RWPE2 (cell line): Measurements from ENCODE around the gene GJA3.

Experiments used
- ATAC-seq: fragments of 200-7000 bp; cut with Tn5 transposase; 3 replicates; pipeline ENCODE4 v1.9.1; 2021; ENCODE audit warnings: low read depth
- DNase-seq: peaks from one replicate; pipeline ENCODE4 v3.0.0-alpha.2; 2020; ENCODE audit warnings: low spot score
- H3K27ac ChIP-seq: fragments of 450-650 bp; 2 replicates; pipeline ENCODE4 v1.5.1; 2017; ENCODE audit warnings: mild to moderate bottlenecking; ENCODE audit not compliant: poor library complexity, severe bottlenecking
- H3K27me3 ChIP-seq: fragments of 250-450 bp; sonication (Bioruptor Pico); 2 replicates; pipeline ENCODE4 v1.5.1; 2021; ENCODE audit warnings: mild to moderate bottlenecking, moderate library complexity; ENCODE audit not compliant: insufficient read depth, poor library complexity, severe bottlenecking
- H3K36me3 ChIP-seq: fragments of 250-450 bp; sonication (Bioruptor Pico); 2 replicates; pipeline ENCODE4 v1.5.1; 2020; ENCODE audit warnings: low read depth, mild to moderate bottlenecking, moderate library complexity
- H3K4me1 ChIP-seq: fragments of 250-450 bp; sonication (Bioruptor Pico); 2 replicates; pipeline ENCODE4 v1.5.1; 2021; ENCODE audit warnings: mild to moderate bottlenecking, moderate library complexity; ENCODE audit not compliant: insufficient read depth, poor library complexity, severe bottlenecking
- H3K4me3 ChIP-seq: fragments of 250-450 bp; sonication (Bioruptor Pico); 2 replicates; pipeline ENCODE4 v1.5.1; 2021; ENCODE audit warnings: mild to moderate bottlenecking, moderate library complexity; ENCODE audit not compliant: severe bottlenecking
- H3K9me3 ChIP-seq: fragments of 250-450 bp; sonication (Bioruptor Pico); 2 replicates; pipeline ENCODE4 v1.5.1; 2021; ENCODE audit warnings: mild to moderate bottlenecking, moderate library complexity; ENCODE audit not compliant: severe bottlenecking
- CTCF ChIP-seq: fragments of 450-650 bp; IDR thresholded peaks from one replicate; pipeline ENCODE4 v1.5.1; 2017; ENCODE audit warnings: mild to moderate bottlenecking, moderate library complexity; ENCODE audit not compliant: poor library complexity, severe bottlenecking

GJA3 gene

GRCh38 chr13:20093951-20094350 is 66.9 kb downstream of the GJA3 start:
- no peaks in the 10 kb centered on the region for H3K4me1 ChIP-seq
- no peak for ATAC-seq
- DNase-seq, result no peak
- no peaks in the 10 kb centered on the region for H3K9me3 ChIP-seq
- no peak for TF ChIP-seq CTCF
- no peak overlapping the region for H3K4me3 ChIP-seq
- H3K36me3 ChIP-seq, result 0 out of 2 replicates have a peak, but pooled peaks cover 2% of the 10 kb centered on the region
- H3K27ac ChIP-seq, result no peak overlapping the region
- H3K27me3 ChIP-seq, result no peaks in the 10 kb centered on the region

- no peak for DNase-seq
- Histone ChIP-seq H3K4me1 (no peaks in the 10 kb centered on the region), H3K9me3 (no peaks in the 10 kb centered on the region), H3K27me3 (no peaks in the 10 kb centered on the region), H3K27ac (no peak overlapping the region), H3K36me3 (peaks cover 27% of the 10 kb centered on the region), H3K4me3 (no peak overlapping the region)
- peak; percentile 41 for TF ChIP-seq CTCF
- no peak for ATAC-seq
Measured at GRCh38 chr13:20090349-20090748, 70.5 kb downstream of the GJA3 start.
